Renal pelvis (tissue), 4 donors: ENCODE results near the gene NUDT15. TPM values are rescaled to one million over a fixed set of nuclear protein-coding genes. Genes with fewer than 3 reads are reported as not detected.
"Not testable (repeated sequence)": the region's sequence is repeated elsewhere in the genome, so short reads cannot be mapped to it uniquely, and the experiment has no call there.

Experiments used
- DNase-seq: peaks from one replicate; pipeline ENCODE4 v3.0.0-alpha.2; 2013
- polyA plus RNA-seq, 3 donors: library from polyadenylated mRNA; unstranded; fragments of 120-200 nt; gene quantifications; one replicate each; pipeline ENCODE4 v1.2.1, GENCODE V29; 2013; ENCODE audit not compliant: insufficient read length in 3 of 3

The NUDT15 gene
- polyA plus RNA-seq, 3 donors: 22.4 to 26.3 (median 25.6) TPM

GRCh38 chr13:48029859-48030258, 7.7 kb upstream of the NUDT15 start:
- DNase-seq: no peak

GRCh38 chr13:48038761-48039160, 1.2 kb downstream of the NUDT15 start:
- no peak for DNase-seq

GRCh38 chr13:48040049-48040448, 2.5 kb downstream of the NUDT15 start:
- DNase-seq: no peak

- DNase-seq: no peak
Observed at GRCh38 chr13:48040896-48041295, 3.4 kb downstream of the NUDT15 start.

- DNase-seq: no peak
Observed at GRCh38 chr13:48042894-48043293, 5.4 kb downstream of the NUDT15 start.

- DNase-seq: no peak
Observed at GRCh38 chr13:48043789-48044503, 6.4 kb downstream of the NUDT15 start.

GRCh38 chr13:48050550-48050949, 13.0 kb downstream of the NUDT15 start:
- DNase-seq: no peak

GRCh38 chr13:48054601-48055000, 17.1 kb downstream of the NUDT15 start:
- no peak for DNase-seq

- DNase-seq: no peak
Observed at GRCh38 chr13:48055712-48056111, 18.2 kb downstream of the NUDT15 start.

GRCh38 chr13:48058536-48058935, 21.0 kb downstream of the NUDT15 start:
- DNase-seq: not testable (repeated sequence)

- not testable (repeated sequence) for DNase-seq
Observed at GRCh38 chr13:48059951-48060350, 22.4 kb downstream of the NUDT15 start.

GRCh38 chr13:48066310-48066989, 28.9 kb downstream of the NUDT15 start:
- no peak for DNase-seq

GRCh38 chr13:48068036-48068435, 30.5 kb downstream of the NUDT15 start:
- DNase-seq: no peak

GRCh38 chr13:48068952-48069351, 31.4 kb downstream of the NUDT15 start:
- no peak for DNase-seq

GRCh38 chr13:48069573-48069972, 32.0 kb downstream of the NUDT15 start:
- DNase-seq: peak; percentile 5

GRCh38 chr13:48070942-48071341, 33.4 kb downstream of the NUDT15 start:
- DNase-seq: no peak

GRCh38 chr13:48072304-48072703, 34.8 kb downstream of the NUDT15 start:
- DNase-seq: no peak

GRCh38 chr13:48072787-48073186, 35.3 kb downstream of the NUDT15 start:
- DNase-seq: no peak

GRCh38 chr13:48074006-48074405, 36.5 kb downstream of the NUDT15 start:
- DNase-seq: no peak

- DNase-seq: no peak
Observed at GRCh38 chr13:48078251-48078656, 40.7 kb downstream of the NUDT15 start.

GRCh38 chr13:48081739-48082138, 44.2 kb downstream of the NUDT15 start:
- DNase-seq: no peak

GRCh38 chr13:48086272-48086671, 48.7 kb downstream of the NUDT15 start:
- no peak for DNase-seq

- no peak for DNase-seq
Observed at GRCh38 chr13:48093588-48093987, 56.1 kb downstream of the NUDT15 start.

- no peak for DNase-seq
Observed at GRCh38 chr13:48094404-48094780, 56.9 kb downstream of the NUDT15 start.
